Measurements from ENCODE around the gene PCDH10. TPM values are rescaled to one million over a fixed set of nuclear protein-coding genes. Genes with fewer than 3 reads are reported as not detected.

Gene PCDH10
- total RNA-seq, 1 donor from 2014 or later, result 1.1 TPM

DNA sequence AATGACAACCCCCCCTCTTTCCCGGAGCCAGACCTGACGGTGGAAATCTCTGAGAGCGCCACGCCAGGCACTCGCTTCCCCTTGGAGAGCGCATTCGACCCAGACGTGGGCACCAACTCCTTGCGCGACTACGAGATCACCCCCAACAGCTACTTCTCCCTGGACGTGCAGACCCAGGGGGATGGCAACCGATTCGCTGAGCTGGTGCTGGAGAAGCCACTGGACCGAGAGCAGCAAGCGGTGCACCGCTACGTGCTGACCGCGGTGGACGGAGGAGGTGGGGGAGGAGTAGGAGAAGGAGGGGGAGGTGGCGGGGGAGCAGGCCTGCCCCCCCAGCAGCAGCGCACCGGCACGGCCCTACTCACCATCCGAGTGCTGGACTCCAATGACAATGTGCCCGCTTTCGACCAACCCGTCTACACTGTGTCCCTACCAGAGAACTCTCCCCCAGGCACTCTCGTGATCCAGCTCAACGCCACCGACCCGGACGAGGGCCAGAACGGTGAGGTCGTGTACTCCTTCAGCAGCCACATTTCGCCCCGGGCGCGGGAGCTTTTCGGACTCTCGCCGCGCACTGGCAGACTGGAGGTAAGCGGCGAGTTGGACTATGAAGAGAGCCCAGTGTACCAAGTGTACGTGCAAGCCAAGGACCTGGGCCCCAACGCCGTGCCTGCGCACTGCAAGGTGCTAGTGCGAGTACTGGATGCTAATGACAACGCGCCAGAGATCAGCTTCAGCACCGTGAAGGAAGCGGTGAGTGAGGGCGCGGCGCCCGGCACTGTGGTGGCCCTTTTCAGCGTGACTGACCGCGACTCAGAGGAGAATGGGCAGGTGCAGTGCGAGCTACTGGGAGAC, 1.6 kb downstream of the PCDH10 start:
- no peak for DNase-seq (ENCODE audit: low read depth)

DNA sequence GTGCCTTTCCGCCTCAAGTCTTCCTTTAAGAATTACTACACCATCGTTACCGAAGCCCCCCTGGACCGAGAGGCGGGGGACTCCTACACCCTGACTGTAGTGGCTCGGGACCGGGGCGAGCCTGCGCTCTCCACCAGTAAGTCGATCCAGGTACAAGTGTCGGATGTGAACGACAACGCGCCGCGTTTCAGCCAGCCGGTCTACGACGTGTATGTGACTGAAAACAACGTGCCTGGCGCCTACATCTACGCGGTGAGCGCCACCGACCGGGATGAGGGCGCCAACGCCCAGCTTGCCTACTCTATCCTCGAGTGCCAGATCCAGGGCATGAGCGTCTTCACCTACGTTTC, 2.2 kb downstream of the PCDH10 start:
- DNase-seq (ENCODE audit: low read depth), result no peak

GRCh38 chr4:133151691-133152329, 2.7 kb downstream of the PCDH10 start:
- DNase-seq (ENCODE audit: low read depth), result no peak

DNA sequence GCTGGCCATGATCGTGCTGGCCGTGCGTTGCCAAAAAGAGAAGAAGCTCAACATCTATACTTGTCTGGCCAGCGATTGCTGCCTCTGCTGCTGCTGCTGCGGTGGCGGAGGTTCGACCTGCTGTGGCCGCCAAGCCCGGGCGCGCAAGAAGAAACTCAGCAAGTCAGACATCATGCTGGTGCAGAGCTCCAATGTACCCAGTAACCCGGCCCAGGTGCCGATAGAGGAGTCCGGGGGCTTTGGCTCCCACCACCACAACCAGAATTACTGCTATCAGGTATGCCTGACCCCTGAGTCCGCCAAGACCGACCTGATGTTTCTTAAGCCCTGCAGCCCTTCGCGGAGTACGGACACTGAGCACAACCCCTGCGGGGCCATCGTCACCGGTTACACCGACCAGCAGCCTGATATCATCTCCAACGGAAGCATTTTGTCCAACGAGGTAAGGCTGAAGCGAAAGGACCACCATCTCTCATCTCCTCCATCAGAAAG, 3.3 kb downstream of the PCDH10 start:
- no peak for DNase-seq (ENCODE audit: low read depth)

DNA sequence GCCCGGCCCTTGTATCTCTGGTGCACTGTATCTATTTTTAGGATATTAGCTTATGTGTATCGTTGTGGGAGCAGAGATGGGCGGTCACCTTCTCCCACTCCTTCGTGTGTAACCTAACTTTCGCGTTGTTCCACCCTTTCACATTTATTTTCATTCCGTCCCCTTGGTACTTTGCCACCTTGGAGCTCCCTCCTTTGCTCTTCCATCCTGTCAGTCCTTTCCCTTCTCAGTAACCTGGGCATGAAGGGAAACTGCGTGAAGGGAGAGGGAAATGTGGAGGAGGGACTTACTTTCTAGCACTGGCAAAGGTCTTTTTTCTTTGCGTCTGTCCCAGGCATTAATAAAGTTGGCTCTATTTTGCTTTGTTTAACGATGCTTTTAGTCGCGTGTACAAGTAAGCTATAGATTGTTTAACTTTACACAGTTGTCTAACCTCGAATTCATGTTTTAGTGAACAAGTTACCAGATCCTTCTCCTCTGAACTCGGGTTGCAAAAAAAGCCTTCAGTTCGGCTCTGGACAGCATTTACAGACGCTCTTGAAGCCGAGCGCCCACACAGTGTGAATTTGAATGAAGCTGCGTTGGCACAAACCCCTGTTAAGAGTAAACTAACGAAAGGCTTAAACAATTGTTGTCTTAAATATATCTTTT, 3.9 kb downstream of the PCDH10 start:
- DNase-seq (ENCODE audit: low read depth), result no peak

DNA sequence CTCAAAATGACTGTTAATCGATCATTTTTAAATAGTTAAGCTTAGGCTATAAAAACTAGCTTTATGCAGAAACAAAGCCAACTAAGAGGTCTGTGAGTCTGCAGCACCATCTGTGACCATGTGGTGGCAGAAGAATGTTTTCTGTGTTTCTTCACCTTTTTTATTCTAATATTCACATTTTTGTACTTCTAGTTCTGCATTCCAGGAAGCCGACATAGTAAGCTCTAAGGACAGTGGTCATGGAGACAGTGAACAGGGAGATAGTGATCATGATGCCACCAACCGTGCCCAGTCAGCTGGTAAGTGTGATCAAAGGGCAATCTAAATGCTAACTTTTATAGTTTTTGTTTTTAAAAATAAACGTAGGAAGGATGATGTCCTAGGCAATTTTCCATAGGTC, 5.6 kb downstream of the PCDH10 start:
- DNase-seq (ENCODE audit: low read depth), result no peak

DNA sequence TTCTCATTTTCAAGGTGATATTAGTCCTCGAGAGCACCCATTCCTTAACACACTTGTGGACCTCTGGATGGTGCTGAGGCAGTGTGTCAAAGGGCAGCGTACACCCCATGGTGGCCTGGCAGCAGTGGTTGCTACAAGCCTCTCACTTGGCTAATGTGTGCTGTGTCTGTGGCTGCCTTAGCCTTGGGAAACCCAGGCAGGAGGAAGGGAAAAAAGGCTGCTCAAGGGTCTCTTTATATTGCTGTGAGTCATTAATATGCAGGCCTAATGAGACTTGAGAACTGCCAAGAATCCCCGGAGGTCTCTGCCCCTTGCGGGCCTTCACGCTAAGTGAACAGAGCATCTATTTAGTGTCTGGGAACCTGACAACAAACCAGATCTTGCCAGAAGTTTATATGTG, 7.0 kb downstream of the PCDH10 start:
- no peak for DNase-seq (ENCODE audit: low read depth)

DNA sequence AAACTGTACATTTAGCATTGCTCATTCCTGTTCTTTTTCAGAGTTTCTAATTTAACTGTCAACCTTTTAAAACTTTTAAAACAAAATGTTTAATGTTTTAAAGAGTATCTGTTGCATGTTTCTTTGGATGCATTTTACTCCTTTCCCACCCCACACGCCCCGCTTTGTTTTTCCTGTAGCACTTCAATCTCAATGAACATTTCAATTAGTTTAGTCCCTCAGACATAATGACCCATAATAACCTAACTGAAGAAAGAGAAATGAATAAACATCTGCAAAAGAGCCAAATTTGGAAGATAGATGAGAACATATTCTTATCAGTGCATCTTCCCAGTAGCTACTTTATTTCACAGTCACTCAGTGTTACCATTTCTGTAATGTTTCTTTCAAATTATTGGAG, 7.5 kb downstream of the PCDH10 start:
- no peak for DNase-seq (ENCODE audit: low read depth)

DNA sequence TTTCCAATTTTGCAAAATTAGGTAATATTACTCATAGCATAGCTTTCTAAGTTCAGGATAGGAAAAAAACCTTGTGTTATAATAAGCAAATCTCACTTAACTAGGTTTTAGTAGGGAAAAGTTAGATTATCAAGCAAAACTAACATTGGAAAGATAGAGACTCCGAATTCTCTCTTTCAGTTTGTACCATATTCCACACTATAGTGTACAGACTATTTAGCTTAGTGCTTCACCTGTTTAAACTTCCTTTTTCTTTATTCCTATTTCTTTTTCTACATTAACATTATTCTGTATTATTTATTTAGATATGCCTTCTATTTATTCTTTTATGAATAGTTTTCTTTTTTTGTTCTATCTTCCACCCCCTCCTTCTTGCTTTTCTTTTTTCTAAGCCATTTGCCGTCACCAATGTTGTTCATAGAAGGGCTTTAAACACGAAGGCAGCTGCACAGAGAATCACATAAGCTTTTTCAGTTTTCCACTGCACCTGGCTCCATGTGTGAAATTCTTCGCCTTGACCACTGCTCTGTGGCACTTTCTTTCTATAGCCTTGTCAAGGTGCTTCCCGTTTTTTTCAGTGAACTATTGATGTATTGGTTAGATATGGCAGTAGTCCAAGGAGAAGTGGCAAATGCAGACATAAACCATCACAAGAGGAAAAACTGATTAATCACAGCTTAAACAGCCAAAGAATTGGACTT, 8.5 kb downstream of the PCDH10 start:
- no peak for DNase-seq (ENCODE audit: low read depth)

GRCh38 chr4:133160853-133161252, 11.8 kb downstream of the PCDH10 start:
- DNase-seq (ENCODE audit: low read depth), result no peak

- DNase-seq (ENCODE audit: low read depth), result no peak
Observed at GRCh38 chr4:133161570-133162295, 12.6 kb downstream of the PCDH10 start.

DNA sequence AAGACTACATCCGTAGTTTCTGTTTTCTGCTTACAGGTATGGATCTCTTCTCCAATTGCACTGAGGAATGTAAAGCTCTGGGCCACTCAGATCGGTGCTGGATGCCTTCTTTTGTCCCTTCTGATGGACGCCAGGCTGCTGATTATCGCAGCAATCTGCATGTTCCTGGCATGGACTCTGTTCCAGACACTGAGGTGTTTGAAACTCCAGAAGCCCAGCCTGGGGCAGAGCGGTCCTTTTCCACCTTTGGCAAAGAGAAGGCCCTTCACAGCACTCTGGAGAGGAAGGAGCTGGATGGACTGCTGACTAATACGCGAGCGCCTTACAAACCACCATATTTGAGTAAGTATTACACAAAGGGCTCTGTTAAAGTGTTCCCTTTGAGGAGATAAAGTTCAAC, 13.8 kb downstream of the PCDH10 start:
- no peak for DNase-seq (ENCODE audit: low read depth)

DNA sequence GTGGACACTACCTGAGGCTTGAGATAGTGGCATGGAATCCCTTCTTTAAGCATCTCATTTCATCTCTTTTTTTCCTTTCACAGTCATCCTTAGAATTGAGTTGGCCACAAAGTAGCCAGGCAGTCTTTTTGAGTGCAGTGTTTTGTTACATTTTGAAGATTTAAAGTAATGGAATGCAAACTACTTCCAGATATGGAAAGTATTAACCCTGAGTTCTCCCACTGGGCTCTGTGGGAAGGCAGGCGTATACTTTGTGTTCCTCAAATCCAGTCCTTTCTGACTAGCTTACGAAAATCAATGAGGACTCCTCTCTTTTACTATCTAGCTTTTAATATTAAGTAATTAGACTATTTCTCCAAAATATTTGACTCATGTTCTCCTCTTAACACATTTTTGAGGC, 29.9 kb downstream of the PCDH10 start:
- DNase-seq (ENCODE audit: low read depth), result no peak

- DNase-seq (ENCODE audit: low read depth), result no peak
Observed at GRCh38 chr4:133186210-133186609, 37.1 kb downstream of the PCDH10 start.

DNA sequence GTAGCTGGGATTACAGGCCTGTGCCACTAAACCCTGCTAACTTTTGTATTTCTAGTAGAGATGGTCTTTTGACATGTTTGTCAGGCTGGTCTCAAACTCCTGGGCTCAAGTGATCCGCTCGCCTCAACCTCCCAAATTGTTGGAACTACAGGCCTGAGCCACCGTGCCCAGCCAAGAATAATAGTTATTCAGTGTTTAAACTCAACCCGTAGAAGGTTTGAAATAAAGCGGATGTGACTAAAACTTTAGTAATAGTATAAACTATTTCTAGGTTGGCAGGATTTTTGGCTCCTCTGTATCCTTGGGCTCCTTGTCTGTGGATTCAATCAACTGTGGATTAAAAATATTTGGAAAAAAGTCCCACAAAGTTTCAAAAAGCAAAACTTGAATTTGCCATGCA, 37.8 kb downstream of the PCDH10 start:
- no peak for DNase-seq (ENCODE audit: low read depth)

DNA sequence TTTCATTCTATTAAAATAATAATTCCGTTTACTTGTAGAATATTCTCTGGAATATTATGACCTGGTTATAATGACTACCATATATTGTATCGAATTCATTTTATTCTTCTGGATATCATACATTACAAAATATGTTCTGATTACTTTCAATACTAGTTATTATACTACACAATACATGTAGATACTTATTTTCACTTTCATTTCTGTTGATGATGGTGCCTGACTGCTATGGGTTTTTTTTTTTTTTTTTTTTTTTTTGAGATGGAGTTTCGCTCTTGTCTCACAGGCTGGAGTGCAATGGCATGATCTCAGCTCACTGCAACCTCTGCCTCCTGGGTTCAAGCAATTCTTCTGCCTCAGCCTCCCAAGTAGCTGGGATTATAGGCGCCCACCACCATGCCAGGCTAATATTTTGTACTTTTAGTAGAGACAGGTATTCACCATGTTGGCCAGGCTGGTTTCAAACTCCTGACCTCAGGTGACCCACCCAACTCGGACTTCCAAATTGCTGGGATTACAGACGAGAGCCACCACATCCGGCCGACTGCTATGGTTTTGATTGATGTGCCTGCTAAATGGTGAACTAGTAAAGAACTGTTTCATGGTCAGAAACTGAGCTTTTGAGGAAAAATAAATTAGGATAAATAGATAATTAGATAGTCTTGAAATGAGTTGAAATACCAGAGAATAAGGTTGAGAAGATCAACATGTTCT, 39.5 kb downstream of the PCDH10 start:
- DNase-seq (ENCODE audit: low read depth), result no peak

DNA sequence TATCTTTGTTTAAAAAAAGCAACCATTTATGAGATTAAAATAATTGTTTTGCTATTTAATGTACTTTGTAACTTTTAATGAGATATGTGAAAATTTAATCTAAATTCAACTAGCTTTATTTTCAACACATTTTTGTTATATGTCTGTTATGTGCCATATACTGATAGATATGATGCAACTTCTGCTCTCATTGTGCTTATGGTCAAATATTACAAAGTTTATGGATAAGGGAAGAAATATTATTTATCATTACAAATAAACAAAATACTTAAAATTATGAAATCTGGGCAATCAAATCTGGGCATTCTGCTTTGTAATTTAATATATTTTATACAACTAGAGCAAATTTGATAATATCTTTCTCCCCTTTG, 40.0 kb downstream of the PCDH10 start:
- no peak for DNase-seq (ENCODE audit: low read depth)

DNA sequence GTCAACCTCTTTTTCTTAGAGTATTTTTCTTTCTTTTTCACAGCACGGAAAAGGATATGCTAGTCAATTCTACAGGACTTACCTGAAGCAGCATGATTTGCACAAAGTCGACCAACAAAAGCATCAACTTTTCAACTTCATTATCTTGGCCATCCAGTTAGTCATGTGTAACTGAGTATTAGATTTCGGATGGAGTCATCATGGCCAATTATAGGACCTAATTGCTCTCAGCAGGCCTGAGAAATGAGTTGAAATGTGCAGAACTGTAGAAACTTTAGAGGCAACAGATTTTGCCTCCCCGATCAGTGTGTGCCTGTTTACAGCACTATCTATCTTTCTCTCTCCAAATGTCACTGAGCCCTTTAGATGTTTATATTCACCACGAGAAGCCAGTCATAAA, 41.0 kb downstream of the PCDH10 start:
- DNase-seq (ENCODE audit: low read depth), result peak; percentile 6

- no peak for DNase-seq (ENCODE audit: low read depth)
Observed at GRCh38 chr4:133208694-133209285, 59.7 kb downstream of the PCDH10 start.

DNA sequence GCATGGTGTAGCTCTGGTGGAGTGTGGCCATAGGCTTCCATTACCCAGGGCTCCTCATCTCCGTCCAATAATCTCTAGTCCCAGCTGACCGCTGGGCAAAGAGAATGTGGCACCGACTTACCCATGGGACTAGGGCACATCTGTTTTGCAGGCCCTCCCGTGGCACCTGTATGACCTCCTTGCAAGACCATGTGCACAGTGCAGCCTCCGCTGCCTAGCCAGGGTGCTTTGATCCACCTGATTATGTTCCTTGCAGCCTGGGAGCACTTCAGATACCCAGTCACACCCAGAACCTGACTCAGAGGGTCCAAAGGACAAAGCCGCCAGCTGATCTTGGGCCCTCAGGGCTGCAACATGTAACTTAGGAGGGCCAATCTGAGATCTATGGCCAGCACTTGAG, 84.8 kb downstream of the PCDH10 start:
- no peak for DNase-seq (ENCODE audit: low read depth)

Data from myocyte (in vitro differentiated cells).